Activated effector memory CD4-positive, alpha-beta T cell treated with Interleukin-2 at 50 U/mL for 16 hours (primary cell): ENCODE data around the gene PRKAR1B.
"Not testable (repeated sequence)": the region's sequence is repeated elsewhere in the genome, so short reads cannot be mapped to it uniquely, and the experiment has no call there.

ENCODE experiments used
- DNase-seq: peaks from one replicate; pipeline ENCODE4 v3.0.0-alpha.2; 2020

PRKAR1B gene

DNA sequence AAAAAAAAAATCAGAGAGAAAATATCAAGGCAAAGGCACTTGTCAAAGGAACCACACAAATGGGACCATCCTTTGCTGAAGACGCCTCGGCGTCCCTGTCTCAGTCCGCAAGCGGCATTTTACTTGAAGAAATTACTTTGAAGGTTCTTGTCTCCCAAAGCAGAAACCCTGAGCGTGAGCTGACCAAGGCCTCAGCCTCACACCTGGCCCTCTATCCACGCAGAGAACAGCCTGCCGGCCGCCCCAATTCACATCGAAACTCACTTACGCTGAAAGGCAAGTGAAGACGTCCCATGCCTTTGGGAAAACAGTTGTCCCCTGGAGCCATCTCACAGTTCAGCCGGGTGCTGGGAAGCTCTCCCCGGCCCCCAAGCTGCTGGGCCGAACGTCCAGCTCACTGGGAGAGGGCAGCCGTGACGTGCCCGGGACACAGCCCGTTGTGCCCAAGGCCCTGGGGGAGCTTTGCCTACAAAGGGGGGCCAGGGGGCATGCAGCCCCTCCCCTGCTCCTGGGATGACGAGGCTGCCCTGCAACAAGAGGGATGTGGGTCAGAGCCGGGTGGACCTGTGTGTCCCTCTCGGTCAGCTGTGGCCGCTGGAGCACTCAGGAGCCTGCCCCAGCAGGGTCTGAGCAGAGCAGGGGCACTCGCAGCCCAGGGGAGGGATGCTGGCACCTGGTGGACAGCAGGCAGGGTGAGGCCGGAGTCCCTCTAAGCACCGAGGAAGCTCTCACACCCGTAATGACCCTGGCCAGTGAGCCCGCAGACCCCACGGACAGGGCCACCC lies 157.8 kb downstream of the PRKAR1B start:
- DNase-seq = no peak

DNA sequence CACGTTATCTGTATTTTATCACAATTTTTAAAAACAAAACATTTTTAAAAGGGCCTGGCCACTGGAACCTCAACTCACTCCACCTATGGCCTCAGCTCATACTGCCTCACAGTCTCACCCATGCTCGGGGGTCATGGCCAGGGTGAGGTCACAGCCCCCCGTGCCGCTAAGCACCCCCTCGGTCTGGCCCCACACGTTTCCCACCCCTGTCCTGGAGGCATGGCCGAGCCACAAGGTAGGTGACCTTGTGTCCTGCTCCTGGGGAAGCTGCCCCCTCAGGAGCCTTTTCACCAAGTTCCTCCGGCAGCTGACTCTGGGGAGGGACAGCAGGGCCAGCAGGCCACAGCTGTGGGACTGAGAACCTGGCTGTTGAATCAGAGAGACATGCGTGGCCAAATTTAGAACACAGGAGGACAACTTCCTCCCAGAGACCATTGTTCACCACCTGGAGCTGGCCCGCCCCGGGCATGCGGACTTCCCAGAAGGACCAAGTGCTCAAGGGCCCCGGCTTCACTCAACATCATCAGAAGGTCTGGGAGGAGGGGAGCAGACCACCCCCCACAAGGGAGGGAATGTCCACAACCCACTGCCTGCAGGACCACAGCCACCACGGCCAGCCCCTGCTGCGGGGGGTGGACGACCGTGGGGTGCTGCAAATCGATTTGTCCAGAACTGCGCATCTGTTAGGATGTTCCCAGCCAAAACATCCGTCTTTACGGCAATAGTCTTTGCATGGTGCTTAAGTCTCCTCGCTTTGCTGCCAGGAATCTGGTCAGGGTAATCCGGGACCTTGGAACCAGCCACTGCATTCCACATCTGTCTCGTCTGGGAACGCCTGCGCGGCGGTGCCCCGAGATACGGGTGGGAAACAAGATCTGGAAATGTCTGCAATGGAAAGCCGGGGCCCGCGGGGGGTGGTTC lies 158.8 kb downstream of the PRKAR1B start:
- DNase-seq = no peak

DNA sequence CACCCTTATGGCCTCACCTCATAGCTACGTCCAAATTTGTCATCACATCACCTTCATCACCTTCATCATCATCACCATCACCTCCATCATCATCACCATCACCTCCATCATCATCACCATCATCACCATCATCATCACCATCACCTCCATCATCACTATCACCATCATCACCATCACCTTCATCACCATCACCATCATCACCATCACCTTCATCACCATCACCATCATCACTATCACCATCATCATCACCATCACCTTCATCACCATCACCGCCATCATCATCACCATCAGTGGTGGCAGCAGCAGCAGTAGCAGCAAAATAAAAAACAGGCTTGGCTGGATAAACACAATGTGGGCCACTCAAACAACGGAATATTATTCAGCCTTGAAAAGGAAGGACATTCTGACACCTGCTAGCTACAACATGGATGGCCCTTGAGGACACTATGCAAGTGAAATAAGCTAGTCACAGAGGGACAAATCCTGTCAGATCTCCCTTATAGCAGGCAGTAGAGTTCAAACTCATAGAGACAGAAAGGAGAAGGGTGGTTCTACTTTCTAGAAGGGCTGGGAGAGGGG lies 159.7 kb downstream of the PRKAR1B start:
- DNase-seq = no peak

DNA sequence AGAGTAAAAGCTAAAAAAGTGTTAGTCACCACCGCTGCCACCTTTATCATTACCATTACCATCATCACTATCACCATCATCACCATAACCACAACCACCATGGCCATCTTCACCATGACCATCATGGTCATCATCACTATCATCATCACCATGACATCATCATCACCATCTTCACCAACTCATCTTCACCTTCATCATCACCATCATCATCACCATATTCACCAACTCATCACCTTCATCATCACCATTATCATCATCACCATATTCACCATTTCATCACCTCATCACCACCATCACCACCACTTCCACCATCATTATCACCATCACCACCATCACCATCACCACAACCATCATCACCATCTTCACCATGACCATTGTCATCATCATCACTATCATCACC lies 161.0 kb downstream of the PRKAR1B start:
- no peak for DNase-seq

DNA sequence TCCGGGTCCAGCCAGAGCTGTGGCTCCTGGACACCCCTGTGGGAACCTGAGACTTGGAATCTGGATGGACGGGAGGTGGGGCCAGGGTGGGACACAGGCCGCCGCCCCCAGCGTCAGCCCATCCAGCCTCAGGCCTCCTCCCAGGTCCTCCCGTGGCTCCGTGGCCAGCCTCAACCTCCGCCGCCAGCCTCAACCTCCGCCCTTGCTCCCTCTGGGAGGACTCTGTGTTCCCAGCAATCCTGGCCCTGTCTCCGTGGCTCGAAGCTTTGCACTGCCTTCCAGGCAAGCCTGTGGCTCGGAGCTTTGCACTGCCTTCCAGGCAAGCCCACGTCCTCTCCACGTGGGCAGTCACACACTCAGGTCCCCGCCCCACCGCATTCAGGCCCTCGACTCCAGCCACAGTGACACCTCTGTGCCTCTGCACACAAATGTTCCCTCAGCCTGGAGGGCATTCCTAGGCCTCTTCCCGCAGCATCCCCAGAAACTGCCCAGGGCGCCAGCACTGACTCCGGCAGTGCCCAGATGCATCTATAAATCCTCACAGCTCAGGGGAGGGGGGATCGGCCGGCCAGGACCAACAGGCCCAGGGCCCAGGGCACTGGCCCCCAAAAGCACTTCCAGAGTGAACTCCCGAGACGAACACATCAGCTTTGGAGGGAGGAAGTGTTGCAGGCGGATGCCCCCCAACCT lies 162.8 kb downstream of the PRKAR1B start:
- DNase-seq = no peak

DNA sequence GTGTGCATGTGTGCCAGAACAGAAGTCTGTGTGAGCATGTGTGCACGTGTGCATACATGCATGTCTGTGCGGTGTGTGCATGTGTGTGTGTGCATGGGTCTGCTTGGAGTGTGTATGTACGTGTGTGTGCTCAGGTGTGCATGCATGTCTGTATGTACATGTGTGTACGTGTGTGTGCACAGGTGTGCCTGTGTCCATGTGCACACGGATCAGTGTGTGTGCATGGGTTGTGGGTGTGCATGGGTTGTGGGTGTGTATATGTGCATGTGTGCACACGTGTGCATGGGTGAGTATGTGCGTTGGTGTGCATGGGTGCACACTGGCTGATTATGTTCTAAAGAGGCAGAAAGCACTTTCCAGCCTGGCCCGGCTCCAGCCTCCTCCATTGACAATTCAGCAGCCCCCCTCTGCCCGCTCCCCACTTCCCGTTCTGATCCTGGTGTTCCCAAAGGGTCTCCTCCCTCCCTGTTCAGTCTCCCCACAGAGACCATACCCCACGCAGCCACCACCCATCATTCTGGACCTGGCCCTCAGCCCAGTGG lies 163.4 kb downstream of the PRKAR1B start:
- DNase-seq = no peak

DNA sequence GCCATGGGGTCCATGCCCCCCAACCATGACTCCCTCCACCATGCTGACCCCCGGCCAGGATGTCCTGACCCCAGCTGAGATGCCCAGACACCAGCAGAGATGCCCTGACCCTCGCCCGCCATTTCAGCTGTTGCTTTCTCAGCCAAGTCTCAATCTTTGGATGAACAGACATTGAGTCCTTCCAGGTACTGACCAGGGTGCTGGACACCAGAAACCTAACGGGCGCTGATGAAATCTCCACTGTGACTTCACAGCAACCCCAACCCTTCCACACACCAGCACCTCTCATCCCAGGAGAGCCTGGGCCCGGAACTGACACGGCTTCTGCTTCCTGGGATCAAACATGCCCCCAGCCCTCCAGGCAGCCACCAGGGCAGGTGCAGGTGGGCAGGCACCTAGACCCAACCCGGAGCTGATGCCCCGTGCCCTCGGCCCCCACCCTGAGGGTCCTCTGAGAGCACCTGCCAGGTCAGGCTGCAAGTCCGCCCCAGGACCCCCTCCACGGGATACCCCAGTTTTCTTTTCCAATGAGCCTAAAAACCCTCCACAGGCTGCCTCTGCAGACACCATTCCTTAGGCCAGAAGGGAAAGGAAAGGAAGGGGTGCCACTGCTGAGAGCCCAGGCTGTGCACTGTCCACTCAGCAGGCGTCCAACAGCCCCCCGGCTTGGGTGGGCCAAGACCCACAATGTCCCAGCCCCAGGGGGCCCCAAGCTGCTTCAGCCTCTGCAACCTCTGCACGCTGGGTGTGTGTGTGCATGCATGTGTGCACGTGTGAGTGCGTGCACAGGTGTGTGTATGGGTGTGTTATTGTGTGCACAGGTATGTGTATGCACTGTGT lies 164.1 kb downstream of the PRKAR1B start:
- no peak for DNase-seq

DNA sequence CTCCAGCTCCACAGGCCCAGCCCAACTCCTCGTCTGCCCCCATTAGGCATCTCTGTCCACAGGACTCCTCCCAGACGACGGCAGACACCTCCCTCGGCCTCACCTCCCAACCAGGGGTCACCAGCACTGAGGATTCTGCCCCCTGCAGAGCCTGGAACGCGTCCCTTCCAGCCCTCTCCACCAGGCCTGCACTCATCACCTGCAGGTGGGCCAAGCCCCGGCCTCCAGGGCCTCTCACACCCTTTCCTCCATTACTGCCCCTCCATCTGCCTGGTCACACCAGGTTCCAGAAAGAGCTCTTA lies 164.8 kb downstream of the PRKAR1B start:
- DNase-seq = no peak

DNA sequence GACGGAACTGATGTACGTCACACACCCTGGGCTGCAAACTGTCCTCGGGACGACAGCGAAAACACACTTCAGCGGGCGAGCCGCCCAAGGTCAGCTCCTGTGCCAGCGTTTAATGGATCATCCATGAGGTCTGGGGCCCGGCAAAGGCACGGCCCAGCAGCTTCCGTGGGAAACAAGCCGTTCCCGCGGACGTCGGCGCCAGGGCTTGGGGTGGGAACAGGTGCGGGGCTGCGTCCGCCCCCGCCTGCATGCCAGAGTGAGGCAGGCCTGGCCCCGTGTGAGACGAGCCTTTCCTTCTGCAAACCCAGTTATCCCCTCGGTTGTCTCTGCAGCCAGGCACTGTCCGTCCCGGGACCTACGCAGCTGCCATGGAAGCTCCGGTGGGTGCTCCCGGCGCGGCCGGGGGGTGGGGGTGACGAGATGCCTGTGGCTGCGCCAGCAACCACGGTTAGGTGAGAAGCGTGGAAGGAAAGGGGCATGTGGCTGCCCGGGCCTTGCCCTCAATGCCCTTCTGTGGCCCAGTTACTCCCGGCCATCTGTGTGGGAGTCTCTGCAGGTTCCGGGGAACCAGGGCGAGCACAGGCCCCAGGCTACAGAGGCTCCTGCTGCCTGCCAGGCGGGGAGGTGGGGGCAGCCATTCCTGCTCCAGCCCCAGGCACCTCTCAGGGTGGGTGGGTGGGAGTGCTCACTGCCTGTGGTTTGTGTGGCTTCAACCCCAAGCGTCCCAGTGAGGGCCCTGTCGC lies 165.3 kb downstream of the PRKAR1B start:
- DNase-seq = no peak

DNA sequence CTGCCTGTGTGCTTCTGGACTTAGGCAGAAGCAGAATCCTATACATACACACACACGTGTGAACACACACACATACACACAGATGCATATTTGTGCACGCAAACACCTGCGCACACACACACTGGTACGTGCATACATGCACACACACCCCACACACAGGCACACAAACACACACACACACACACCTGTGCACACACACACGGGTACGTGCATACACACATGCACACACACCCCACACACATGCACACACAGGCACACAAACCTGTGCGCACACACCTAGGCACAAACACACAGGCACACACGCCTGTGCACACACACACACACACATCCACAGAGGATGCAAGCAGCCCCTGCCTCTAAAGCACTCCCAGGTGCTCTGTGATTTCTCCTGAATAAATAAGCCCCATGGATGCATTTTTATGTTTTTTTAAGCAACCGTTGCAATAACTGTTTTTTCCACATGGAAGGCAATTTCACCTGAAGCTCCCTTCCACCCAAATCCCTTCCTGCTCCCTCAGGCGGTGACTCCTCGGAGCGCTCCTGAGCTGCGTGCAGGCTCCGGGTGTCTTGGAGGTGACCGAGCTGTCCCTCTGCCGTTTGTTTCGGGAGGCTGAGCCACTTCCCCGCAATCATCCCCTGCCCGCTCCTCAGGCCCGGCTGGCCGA lies 166.0 kb downstream of the PRKAR1B start:
- no peak for DNase-seq

DNA sequence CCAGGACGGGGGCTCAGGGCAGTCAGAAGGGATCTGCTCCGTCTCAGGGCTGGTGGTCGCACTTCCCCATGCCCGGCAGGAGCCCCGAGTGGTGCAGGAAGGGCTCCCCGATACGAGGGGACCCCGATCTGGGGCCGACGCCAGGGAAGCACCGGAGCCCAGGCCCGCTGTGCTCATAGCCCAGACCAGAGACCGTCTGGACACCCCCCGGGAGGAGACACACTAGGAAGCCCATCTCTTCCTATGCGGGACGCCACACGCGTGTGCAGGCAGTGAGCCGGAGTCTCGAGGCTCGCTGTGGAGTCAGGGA lies 167.7 kb downstream of the PRKAR1B start:
- no peak for DNase-seq

DNA sequence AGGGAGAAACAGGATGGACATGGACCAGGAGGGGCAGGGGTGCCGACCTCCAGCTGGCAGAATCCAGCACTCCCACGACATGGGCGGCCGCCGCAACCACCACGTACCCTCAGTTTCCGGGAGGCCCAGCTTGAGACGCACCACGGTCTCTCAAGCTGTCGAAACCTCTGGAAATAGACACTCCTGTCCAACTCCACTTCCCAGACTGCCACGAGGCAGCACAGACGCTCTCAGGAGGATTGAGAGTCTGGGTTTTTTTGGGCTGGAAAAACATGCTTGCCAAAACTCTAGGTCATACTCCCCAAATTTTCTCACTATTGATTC lies 169.6 kb downstream of the PRKAR1B start:
- no peak for DNase-seq

DNA sequence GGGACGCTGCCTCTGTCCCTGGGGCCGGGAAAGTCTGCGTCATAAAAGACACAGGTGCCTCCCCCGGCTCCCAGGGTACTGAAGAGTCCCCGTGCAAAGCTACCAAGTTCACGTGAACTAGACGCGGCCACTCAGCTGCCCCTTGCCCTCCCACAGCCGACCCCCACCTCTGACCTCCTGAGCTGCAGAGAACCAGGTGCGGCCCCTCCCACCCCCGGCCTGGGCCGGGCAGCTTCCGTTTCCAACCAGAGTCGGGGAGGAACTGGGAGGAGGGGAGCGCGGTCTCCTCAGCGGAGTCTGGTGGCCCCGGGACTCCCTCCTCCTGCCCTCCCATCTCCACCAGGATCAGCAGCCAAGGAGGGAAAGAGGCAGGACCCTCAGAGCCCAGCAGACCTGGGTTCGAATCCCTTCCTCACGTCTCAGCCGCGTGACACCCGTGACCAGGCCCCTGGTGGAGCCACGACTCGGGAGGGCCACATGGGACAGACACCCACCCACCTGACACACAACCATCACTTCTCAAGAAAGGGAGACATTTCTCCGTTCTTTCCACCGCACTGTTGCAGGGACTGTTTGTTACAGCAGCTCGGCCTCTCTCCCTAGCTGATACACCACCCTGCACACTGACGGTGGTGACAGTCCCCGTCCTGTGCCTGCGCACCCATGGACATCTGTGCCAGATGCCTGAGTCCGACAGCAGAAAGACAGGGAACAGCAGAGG lies 170.1 kb downstream of the PRKAR1B start:
- no peak for DNase-seq

DNA sequence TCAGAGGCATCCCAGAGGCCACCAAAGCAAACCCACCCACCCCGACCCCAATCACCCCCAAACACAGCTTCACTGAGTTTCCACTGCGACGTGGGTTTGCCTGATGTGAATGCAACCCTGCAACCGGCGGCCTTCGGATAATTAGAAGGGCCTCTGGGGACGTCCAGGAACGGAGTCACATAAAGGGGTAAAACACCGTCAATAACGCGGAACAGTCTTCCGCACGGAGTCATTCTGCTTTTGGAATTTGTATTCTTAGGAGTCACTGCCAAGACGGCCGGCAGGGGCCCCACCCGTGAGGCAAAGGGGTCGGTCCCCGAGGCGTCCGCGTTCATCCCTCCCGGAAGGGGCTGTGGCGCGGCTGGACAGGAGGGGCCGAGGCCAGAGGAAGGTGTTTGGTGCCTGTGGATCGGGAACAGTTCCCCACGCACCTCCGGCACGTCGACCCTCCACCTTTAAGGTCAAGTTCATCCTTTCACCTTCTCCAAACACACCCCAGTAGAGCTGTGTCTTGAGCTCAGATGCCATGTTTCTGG lies 170.7 kb downstream of the PRKAR1B start:
- no peak for DNase-seq

DNA sequence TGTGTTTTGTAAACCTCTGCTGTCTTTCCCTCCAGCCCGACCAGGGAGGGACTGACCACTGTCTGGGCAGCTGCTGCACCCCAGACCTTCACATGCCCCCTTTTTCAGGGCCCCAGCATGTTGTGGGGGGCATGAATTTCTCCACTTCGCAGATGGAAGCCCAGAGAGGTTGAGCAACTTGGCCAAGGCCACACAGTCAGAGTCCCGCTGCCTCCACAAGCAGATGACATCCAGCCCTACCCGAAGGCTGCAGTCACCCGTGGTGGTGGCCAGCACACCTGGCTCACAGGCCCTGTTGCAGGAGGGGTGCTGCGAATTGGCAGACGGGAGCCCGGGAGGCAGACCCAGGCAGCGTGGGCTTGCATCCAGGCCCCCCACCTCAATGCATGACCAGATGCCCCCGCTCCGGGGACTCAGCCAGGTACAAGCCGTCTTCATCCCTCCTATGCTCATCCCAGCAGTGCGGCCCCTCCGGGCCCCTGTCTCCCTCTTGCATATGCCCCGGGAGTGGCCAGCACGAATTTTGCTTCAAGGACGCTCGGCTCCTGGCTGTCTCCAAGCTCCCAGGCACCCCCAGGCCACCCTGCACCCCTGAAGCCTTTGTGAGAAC lies 171.4 kb downstream of the PRKAR1B start:
- no peak for DNase-seq

DNA sequence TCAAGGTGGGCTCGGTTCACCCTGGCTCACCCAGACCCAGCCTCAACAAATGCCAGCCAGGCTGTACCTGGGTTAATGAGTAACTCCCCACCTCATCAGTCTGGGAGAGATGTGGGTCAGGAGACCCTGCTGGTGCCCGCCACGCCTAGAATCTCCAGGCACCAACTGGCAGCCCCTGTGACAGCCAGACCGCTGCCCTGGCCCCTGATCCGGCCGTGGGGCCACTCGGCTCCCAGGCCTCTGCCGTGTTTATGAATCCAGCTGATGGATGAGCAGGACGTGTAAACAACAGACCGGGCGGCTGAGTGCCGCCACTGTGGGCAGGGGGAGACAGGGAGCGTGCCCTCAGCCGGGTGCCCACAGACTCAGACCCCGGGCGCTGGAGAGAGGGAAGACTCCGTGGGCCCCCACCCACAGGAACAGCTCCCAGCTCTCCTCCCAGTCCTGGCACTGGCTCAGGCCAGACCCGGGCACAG lies 173.4 kb downstream of the PRKAR1B start:
- DNase-seq = no peak

DNA sequence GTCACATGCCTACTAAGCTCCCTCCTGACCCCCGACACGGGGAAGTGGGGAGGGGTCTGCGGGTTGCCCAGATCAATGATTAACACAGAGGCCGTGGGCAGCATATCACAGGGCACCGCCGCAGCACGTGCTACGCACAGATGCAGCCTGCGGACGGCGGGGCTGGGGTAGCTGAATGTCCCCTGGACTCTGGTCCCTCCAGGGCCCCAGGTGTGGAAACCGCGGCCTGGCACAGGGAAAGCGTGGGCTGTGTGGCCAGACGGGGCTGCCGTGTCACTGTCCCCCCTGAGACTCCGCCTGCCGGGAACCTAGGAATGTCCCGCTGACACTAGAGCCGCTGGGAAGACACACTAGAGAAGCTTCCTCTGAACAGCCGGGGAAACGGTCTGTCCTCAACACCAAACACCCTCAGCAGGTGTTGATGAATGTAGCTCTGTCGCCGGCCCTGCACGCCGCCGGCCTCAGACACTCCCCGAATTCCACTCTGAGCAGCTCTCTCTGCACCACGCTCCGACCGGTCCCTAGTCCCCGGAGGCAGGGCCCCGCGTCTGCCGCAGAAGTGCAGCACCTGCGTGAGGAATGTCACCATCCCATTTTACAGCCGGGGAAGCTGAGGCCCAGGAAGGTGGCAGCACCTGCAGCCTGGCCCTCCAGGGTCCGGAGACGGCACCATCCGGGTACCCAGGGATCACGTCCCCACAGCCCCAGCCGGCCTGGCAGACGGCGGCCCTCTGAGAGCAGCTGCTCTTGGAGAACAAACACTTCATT lies 174.0 kb downstream of the PRKAR1B start:
- DNase-seq = no peak

DNA sequence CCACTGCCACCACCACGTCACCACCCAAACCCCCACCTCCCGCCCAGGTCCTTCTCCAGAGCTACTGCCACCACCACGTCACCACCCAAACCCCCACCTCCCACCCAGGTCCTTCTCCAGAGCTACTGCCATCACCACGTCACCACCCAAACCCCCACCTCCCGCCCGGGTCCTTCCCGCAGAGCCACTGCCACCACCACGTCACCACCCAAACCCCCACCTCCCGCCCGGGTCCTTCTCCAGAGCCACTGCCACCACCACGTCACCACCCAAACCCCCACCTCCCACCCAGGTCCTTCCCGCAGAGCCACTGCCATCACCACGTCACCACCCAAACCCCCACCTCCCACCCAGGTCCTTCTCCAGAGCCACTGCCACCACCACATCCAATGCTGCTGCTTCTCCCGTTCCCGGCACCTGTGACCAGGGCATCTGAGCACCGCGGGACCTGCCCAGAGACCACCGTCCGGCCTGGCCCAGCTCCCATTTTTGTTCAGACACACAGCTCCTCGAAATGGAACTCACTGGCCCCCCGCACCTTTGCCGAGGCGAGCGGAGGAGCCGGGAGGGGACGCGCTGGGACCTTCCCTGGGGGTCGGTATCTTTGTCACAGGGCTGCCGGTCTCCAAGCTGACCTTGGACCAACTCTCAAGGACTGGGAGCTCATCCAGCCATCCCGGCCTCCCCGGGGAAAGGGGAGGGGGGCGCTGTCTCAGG lies 174.8 kb downstream of the PRKAR1B start:
- DNase-seq = not testable (repeated sequence)
